ENCODE results near the gene CFB. TPM values are rescaled to one million over a fixed set of nuclear protein-coding genes. Genes with fewer than 3 reads are reported as not detected.

The CFB gene
- total and polyA plus RNA-seq, 2 experiments from 2014 or later: 0.66 to 1.3 TPM

GRCh38 chr6:31898383-31899011 is 47.4 kb upstream of the CFB start:
- Histone ChIP-seq H3K27ac (peak overlapping the region; percentile 73), H3K27me3 (no peaks in the 10 kb centered on the region), H3K4me1 (ENCODE audit: low read depth) (peaks cover 21% of the 10 kb centered on the region), H3K4me3 (peak overlapping the region; percentile 100), H3K9me3 (ENCODE audit: low read depth) (no peaks in the 10 kb centered on the region), H3K36me3 (peaks cover 22% of the 10 kb centered on the region)
- no peak for TF ChIP-seq CTCF (IDR thresholded peaks at IDR 0.05; ENCODE audit: low read depth, low read length)
- peak; percentile 44 to 60 for DNase-seq (ENCODE audit: low read depth in 1 of 2, low spot score in 1 of 2)

GRCh38 chr6:31899215-31899614 is 46.7 kb upstream of the CFB start:
- Histone ChIP-seq H3K9me3 (ENCODE audit: low read depth) (no peaks in the 10 kb centered on the region), H3K27ac (peak overlapping the region; percentile 64), H3K4me1 (ENCODE audit: low read depth) (peaks cover 21% of the 10 kb centered on the region), H3K4me3 (no peak overlapping the region), H3K27me3 (no peaks in the 10 kb centered on the region), H3K36me3 (peaks cover 15% of the 10 kb centered on the region)
- TF ChIP-seq CTCF (IDR thresholded peaks at IDR 0.05; ENCODE audit: low read depth, low read length): no peak
- DNase-seq (ENCODE audit: low read depth in 1 of 2, low spot score in 1 of 2): no peak

DNA sequence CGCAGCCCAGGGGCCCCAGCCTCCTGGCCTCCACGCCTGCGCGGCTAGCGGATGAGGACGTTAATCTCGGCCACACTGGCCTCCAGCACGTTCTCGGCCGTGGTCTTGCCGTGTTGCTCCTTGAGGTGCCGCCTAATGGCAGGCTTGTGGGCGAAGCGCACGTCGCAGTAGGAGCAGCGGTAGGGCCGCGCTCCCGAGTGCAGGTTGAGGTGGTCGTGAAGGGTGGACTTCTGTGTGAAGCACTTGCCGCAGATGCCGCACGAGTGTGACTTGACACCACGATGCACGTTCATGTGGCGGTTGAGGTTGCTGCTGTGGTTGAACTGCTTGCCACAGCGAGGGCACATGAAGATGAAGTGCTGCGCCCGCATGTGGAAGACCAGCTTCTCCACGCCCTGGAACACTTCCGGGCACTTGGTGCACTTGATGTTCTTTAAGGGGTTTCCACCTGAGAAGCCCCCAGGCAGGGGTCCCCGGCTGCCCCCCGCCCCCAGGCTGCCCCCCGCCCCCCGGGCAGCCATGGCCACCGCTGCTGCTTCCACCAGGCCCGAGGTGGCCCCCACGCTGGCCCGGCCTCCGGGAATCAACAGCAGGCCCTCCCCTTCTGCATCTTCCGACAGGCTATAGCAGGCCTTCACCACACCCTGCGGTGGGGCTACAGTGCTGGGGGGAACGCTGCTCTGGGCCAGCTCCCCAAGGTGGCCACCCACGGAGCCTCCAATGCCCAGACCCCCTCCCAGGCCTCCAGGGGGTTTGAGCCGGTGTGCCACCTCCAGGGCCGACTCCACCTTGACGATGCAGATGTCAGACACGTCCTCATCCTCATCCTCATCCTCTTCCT is 45.8 kb upstream of the CFB start:
- Histone ChIP-seq H3K27me3 (no peaks in the 10 kb centered on the region), H3K36me3 (peaks cover 9% of the 10 kb centered on the region), H3K27ac (peak overlapping the region; percentile 78), H3K4me3 (no peak overlapping the region), H3K4me1 (ENCODE audit: low read depth) (peaks cover 21% of the 10 kb centered on the region), H3K9me3 (ENCODE audit: low read depth) (no peaks in the 10 kb centered on the region)
- no peak for DNase-seq (ENCODE audit: low read depth in 1 of 2, low spot score in 1 of 2)
- TF ChIP-seq CTCF (IDR thresholded peaks at IDR 0.05; ENCODE audit: low read depth, low read length): no peak

DNA sequence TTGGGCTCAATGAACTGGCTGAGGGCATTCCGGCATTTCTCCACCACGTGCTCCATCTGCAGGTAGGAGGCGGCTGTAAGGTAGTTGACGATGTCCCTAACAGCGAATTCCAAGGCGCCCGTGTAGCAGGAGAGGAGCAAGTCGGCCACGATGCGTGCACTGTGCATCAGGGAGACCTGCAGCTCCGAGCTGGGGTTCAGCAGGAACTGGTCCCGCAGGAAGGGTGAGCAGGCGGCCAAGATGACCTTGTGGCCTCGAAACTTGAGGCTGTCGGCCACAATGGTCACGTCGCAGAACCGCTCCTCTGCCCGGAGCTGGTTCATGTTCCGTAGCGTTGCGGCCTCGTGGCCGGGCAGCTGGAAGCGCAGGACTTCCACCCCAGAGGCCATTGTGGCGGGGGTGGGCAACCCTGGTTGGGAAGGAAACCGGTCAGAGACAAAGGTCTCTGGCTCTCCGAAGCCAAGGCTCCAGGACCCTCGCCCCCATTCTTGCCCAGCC is 44.9 kb upstream of the CFB start:
- Histone ChIP-seq H3K27ac (peak overlapping the region; percentile 78), H3K4me1 (ENCODE audit: low read depth) (peaks cover 21% of the 10 kb centered on the region), H3K4me3 (peak overlapping the region; percentile 83), H3K9me3 (ENCODE audit: low read depth) (no peaks in the 10 kb centered on the region), H3K27me3 (no peaks in the 10 kb centered on the region), H3K36me3 (peaks cover 1% of the 10 kb centered on the region)
- TF ChIP-seq CTCF (IDR thresholded peaks at IDR 0.05; ENCODE audit: low read depth, low read length): no peak
- peak in 1 of 2 donors; percentile 6 for DNase-seq (ENCODE audit: low read depth in 1 of 2, low spot score in 1 of 2)

GRCh38 chr6:31901415-31901952 is 44.4 kb upstream of the CFB start:
- no peaks in the 10 kb centered on the region for H3K9me3 ChIP-seq (ENCODE audit: low read depth)
- no peaks in the 10 kb centered on the region for H3K27me3 ChIP-seq
- TF ChIP-seq CTCF (IDR thresholded peaks at IDR 0.05; ENCODE audit: low read depth, low read length): no peak
- H3K27ac ChIP-seq: peak overlapping the region; percentile 78
- H3K36me3 ChIP-seq: no peaks in the 10 kb centered on the region
- DNase-seq (ENCODE audit: low read depth in 1 of 2, low spot score in 1 of 2): peak; percentile 56 to 66
- peak overlapping the region; percentile 83 for H3K4me3 ChIP-seq
- H3K4me1 ChIP-seq (ENCODE audit: low read depth): peaks cover 20% of the 10 kb centered on the region
